HEK293T (cell line): ENCODE data around the gene PCBP4.

Source experiments
- BHLHE40 ChIP-seq: fragments of 450-650 bp; IDR thresholded peaks from 2 replicates; pipeline ENCODE4 v1.6.1; 2016; ENCODE audit warnings: mild to moderate bottlenecking, moderate library complexity, borderline replicate concordance
- FOXK2 ChIP-seq: fragments of 450-650 bp; IDR thresholded peaks from 2 replicates; pipeline ENCODE4 v1.6.1; 2016; ENCODE audit warnings: mild to moderate bottlenecking
- FOXM1 ChIP-seq: fragments of 450-650 bp; IDR thresholded peaks from 2 replicates; pipeline ENCODE4 v1.6.1; 2017; ENCODE audit warnings: mild to moderate bottlenecking, borderline replicate concordance
- LEF1 ChIP-seq: fragments of 450-650 bp; IDR thresholded peaks from 2 replicates; pipeline ENCODE4 v1.6.1; 2017; ENCODE audit warnings: mild to moderate bottlenecking, borderline replicate concordance
- NFRKB ChIP-seq: fragments of 450-650 bp; IDR thresholded peaks from 2 replicates; pipeline ENCODE4 v1.6.1; 2016; ENCODE audit warnings: mild to moderate bottlenecking, moderate library complexity
- SUZ12 ChIP-seq: fragments of 450-650 bp; IDR thresholded peaks from 2 replicates; pipeline ENCODE4 v1.6.1; 2016; ENCODE audit warnings: mild to moderate bottlenecking
- TF ChIP-seq, protein P1 (sequence below): fragments of 450-650 bp; IDR thresholded peaks from 2 replicates; pipeline ENCODE4 v1.6.1; 2016

DNA sequence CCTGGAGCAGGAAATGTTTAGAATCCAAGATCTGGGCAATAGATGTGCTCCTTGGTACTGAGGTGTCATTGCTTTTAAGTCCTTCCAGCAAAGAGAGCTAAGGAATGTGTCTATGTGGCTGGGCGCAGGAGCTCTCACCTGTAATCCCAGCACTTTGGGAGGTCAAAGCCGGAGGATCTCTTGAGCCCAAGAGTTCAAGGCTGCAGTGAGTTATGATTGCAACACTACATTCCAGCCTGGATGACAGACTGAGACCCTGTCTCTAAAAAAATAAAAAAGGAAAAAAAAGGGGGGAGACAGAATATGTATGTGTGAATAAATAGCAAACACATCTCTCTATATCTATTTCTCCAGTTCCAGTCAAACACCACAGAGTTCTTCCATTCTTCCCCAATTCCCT is 16.4 kb downstream of the PCBP4 start:
- TF ChIP-seq SUZ12 (no peak), FOXK2 (no peak), LEF1 (no peak), FOXM1 (no peak), BHLHE40 (no peak), NFRKB (no peak)
- TF ChIP-seq, protein P1, sequence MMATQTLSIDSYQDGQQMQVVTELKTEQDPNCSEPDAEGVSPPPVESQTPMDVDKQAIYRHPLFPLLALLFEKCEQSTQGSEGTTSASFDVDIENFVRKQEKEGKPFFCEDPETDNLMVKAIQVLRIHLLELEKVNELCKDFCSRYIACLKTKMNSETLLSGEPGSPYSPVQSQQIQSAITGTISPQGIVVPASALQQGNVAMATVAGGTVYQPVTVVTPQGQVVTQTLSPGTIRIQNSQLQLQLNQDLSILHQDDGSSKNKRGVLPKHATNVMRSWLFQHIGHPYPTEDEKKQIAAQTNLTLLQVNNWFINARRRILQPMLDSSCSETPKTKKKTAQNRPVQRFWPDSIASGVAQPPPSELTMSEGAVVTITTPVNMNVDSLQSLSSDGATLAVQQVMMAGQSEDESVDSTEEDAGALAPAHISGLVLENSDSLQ: no peak
